ENCODE measurements around the gene PEPD. TPM values are rescaled to one million over a fixed set of nuclear protein-coding genes. Genes with fewer than 3 reads are reported as not detected.

PEPD gene
- total RNA-seq, 1 donor from 2014 or later: 84.7 TPM

DNA sequence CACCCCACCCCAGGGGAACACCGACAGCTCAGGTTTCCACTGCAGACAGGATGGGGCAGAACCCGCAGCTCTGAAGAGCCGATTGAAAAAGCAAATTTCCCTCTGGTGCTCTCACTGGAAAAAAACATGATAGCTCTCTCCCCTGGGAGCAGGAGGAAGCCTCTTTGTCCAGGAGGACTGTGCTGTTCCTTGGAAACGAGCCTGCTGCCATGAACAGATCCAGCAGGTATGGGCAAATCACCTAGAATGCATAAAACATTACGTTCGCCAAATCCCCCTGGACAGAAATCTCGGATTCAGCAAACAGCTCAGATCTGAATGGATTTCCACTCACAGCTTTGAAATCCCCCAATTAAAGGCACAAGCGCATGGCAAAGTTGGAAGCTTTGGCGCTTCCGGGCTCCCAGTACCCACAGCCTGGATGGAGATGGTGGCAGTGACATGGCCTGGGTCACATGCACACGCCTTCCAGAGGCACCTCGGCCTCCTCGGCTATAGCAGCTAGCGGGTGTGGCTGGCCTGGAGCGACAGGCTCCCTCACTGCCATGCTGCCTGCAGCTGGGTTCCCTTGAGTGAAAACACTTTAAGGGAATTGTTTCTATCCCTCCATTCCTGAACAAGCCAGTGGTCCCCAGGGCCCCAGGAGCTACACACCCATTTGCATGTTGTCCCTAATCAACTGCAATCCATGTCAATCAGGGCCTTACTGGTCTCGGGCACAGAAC, 89.0 kb downstream of the PEPD start:
- Mint-ChIP-seq H3K27ac (no peak overlapping the region), H3K27me3 (peaks cover 6% of the 10 kb centered on the region), H3K4me3 (no peak overlapping the region)

DNA sequence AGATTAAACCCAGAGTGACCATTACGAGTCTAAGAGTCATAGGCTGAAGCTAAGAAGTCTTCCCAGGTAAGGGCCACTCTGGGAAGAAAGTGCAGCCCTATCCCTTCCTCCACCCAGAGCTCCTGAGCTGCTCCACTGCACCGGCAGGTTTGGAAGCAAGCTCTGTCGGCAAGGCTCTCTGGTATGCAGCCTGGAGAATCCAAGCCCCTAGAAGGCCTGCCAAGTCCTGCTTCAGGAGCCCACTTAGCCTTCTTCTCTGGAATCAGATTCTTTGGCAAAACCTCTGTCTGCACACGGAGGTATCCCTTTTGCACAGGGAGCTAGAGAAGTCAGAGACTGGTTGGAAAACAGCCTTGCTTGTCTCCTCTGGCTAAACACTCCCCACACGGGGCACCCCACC, 89.6 kb downstream of the PEPD start:
- Mint-ChIP-seq H3K27ac (no peak overlapping the region), H3K9me3 (no peaks in the 10 kb centered on the region), H3K36me3 (no peaks in the 10 kb centered on the region), H3K4me3 (no peak overlapping the region), H3K4me1 (ENCODE audit: unreplicated experiment) (peaks cover 6% of the 10 kb centered on the region), H3K27me3 (peaks cover 6% of the 10 kb centered on the region)
- no peak for DNase-seq (ENCODE audit: extremely low spot score, unreplicated experiment)
- TF ChIP-seq, protein P1, sequence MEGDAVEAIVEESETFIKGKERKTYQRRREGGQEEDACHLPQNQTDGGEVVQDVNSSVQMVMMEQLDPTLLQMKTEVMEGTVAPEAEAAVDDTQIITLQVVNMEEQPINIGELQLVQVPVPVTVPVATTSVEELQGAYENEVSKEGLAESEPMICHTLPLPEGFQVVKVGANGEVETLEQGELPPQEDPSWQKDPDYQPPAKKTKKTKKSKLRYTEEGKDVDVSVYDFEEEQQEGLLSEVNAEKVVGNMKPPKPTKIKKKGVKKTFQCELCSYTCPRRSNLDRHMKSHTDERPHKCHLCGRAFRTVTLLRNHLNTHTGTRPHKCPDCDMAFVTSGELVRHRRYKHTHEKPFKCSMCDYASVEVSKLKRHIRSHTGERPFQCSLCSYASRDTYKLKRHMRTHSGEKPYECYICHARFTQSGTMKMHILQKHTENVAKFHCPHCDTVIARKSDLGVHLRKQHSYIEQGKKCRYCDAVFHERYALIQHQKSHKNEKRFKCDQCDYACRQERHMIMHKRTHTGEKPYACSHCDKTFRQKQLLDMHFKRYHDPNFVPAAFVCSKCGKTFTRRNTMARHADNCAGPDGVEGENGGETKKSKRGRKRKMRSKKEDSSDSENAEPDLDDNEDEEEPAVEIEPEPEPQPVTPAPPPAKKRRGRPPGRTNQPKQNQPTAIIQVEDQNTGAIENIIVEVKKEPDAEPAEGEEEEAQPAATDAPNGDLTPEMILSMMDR (conservative IDR thresholded peaks at IDR 0.05): no peak

More for the DNA sequence above, 89.0 kb downstream of the PEPD start:
- Mint-ChIP-seq H3K36me3 (no peaks in the 10 kb centered on the region), H3K4me1 (ENCODE audit: unreplicated experiment) (peaks cover 9% of the 10 kb centered on the region), H3K9me3 (no peaks in the 10 kb centered on the region)
- TF ChIP-seq, protein P1 (conservative IDR thresholded peaks at IDR 0.05): no peak
- no peak for DNase-seq (ENCODE audit: extremely low spot score, unreplicated experiment)

DNA sequence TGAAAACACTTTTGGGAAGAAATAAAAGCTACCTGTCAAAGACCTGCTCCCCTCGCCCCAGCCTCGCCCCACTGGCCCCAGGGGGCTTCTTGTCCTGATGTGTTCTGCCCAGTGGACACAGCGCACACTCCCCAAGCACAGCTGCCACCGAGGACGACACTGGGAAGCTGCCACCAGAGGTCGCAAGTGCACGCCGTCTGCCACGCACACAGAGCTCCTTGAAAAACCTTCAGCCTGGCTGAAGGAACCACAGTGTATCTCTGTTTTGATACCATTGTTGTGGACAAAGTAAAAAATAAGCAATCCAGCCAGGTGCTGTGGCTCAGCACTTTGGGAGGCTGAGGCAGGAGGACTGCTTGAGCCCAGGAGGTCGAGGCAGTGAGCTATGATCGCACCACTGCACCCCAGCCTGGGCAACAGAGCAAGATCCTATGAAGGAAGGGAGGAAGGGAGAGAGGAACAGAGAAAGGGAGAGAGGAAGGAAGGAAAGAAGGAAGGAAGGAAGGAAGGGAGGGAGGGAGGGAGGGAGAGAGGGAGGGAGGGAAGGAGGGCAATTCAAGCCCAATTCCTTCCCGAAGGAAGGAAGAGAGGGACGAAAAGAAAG, 90.8 kb downstream of the PEPD start:
- no peak for DNase-seq (ENCODE audit: extremely low spot score, unreplicated experiment)
- TF ChIP-seq, protein P1 (conservative IDR thresholded peaks at IDR 0.05): peak; percentile 90
- Mint-ChIP-seq H3K4me3 (peak overlapping the region; percentile 37), H3K9me3 (no peaks in the 10 kb centered on the region), H3K27me3 (peaks cover 8% of the 10 kb centered on the region), H3K27ac (peak overlapping the region; percentile 38), H3K36me3 (no peaks in the 10 kb centered on the region), H3K4me1 (ENCODE audit: unreplicated experiment) (peaks cover 6% of the 10 kb centered on the region)

DNA sequence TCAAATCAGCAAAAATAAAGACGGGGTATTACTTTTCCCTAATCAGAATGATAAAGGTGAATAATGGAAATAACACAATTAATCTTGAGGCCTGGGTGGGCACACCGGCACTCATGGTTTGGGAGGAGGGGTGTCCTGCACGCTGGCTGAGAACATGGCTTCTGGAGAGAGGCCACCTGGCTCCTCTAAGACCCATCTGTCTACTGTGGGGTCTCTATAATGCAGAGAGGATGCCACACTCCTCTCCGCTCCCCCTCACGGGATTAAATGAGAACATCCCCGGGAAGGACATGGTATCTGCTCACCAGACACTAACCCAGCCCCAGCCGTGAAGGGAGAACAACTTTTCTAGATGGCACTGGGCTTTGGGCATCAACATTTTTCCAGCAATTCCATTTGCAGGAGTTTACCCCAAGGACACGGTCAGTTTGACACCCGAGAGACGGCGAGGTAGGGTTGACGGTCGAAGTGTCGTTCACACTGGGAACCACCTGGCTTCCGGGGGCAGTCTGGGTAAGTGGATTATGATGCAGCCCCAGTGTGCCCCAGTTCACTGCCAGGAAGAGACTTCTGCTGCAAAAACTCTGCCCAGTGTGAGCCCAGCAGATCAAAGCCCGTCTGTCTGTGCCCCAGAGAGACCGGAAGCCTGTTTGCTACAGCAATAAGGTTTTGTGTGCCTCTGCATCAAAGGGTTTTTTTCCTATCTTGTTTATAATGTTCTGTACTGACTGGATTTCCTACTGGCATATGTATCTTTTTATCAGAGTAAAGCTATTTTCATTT, 91.5 kb downstream of the PEPD start:
- Mint-ChIP-seq H3K9me3 (no peaks in the 10 kb centered on the region), H3K36me3 (no peaks in the 10 kb centered on the region), H3K27ac (peak overlapping the region; percentile 38), H3K27me3 (peaks cover 8% of the 10 kb centered on the region), H3K4me3 (peak overlapping the region; percentile 37), H3K4me1 (ENCODE audit: unreplicated experiment) (peaks cover 6% of the 10 kb centered on the region)
- TF ChIP-seq, protein P1 (conservative IDR thresholded peaks at IDR 0.05): no peak
- no peak for DNase-seq (ENCODE audit: extremely low spot score, unreplicated experiment)

DNA sequence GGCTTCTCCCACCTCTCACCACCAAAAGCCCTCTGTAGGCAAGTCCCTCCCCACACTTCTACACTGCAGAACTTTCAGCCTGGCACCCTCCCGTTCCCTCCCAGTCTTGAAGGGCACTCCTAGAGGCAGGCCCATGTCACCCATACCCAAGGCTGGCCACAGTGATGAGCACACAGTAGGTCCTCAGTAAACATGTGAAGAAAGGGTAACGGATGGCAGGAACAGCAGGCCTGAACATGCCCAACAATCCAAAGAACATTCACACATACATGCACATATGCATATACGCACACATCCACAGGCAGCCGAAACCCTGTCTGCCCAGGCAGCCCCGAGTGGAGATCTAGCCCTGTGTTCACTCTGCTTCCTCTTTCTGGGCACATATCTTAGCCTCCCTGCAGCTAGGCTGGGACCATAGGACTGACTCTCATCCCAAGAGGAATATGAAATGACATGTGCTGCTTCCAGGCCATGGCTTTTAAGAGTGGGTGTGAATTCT, 92.9 kb downstream of the PEPD start:
- TF ChIP-seq, protein P1 (conservative IDR thresholded peaks at IDR 0.05): no peak

More for the DNA sequence above, 92.9 kb downstream of the PEPD start:
- no peaks in the 10 kb centered on the region for H3K9me3 Mint-ChIP-seq
- no peak overlapping the region for H3K27ac Mint-ChIP-seq
- H3K36me3 Mint-ChIP-seq: no peaks in the 10 kb centered on the region
- no peak for DNase-seq (ENCODE audit: extremely low spot score, unreplicated experiment)
- H3K27me3 Mint-ChIP-seq: peaks cover 8% of the 10 kb centered on the region
- H3K4me3 Mint-ChIP-seq: no peak overlapping the region
- peaks cover 6% of the 10 kb centered on the region for H3K4me1 Mint-ChIP-seq (ENCODE audit: unreplicated experiment)

Data from type B pancreatic cell (in vitro differentiated cells).